ENCODE data around the gene SETBP1.

The SETBP1 gene

GRCh38 chr18:45104049-45104395, 423.3 kb downstream of the SETBP1 start:
- H3K9ac ChIP-seq (ENCODE audit: low read length): no peak overlapping the region

GRCh38 chr18:45106331-45106774, 425.7 kb downstream of the SETBP1 start:
- Histone ChIP-seq H3K9me3 (ENCODE audit: control insufficient read depth, insufficient read depth, low read depth, low read length) (no peaks in the 10 kb centered on the region), H3K4me3 (ENCODE audit: low read depth, low read length) (no peak overlapping the region), H3K9ac (ENCODE audit: low read length) (no peak overlapping the region), H3K27me3 (ENCODE audit: control insufficient read depth, insufficient read depth, low read length) (no peaks in the 10 kb centered on the region), H3K4me1 (ENCODE audit: control insufficient read depth, insufficient read depth, low read length) (no peaks in the 10 kb centered on the region), H3K36me3 (ENCODE audit: control insufficient read depth, insufficient read depth, low read length) (no peaks in the 10 kb centered on the region), H3K27ac (ENCODE audit: low read depth, low read length) (no peak overlapping the region)

More at GRCh38 chr18:45104049-45104395, 423.3 kb downstream of the SETBP1 start:
- H3K9me3 ChIP-seq (ENCODE audit: control insufficient read depth, insufficient read depth, low read depth, low read length): no peaks in the 10 kb centered on the region
- no peaks in the 10 kb centered on the region for H3K27me3 ChIP-seq (ENCODE audit: control insufficient read depth, insufficient read depth, low read length)
- H3K4me1 ChIP-seq (ENCODE audit: control insufficient read depth, insufficient read depth, low read length): no peaks in the 10 kb centered on the region
- no peak overlapping the region for H3K4me3 ChIP-seq (ENCODE audit: low read depth, low read length)
- no peak overlapping the region for H3K27ac ChIP-seq (ENCODE audit: low read depth, low read length)
- H3K36me3 ChIP-seq (ENCODE audit: control insufficient read depth, insufficient read depth, low read length): no peaks in the 10 kb centered on the region

DNA sequence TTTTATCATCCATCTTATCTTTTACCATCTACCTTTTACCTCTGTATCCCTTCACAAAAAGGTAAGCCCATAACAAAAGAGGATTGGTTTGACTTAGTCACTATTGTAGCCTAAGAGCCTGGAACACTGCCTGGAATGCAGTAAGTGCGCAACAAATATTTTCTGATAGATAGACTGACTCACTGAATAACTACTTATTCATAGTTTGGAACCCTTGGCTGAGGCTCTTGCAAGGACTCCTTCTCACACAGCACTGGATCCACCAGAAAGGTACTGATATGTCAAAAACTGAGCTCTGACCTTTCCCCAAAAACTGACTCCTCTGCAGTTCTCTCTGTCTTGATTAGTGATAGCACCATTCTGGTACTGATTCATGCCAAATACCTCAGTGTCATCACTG, 426.7 kb downstream of the SETBP1 start:
- H3K9me3 ChIP-seq (ENCODE audit: control insufficient read depth, insufficient read depth, low read depth, low read length): no peaks in the 10 kb centered on the region
- H3K27ac ChIP-seq (ENCODE audit: low read depth, low read length): no peak overlapping the region
- no peaks in the 10 kb centered on the region for H3K36me3 ChIP-seq (ENCODE audit: control insufficient read depth, insufficient read depth, low read length)
- no peak overlapping the region for H3K9ac ChIP-seq (ENCODE audit: low read length)
- no peaks in the 10 kb centered on the region for H3K27me3 ChIP-seq (ENCODE audit: control insufficient read depth, insufficient read depth, low read length)
- no peaks in the 10 kb centered on the region for H3K4me1 ChIP-seq (ENCODE audit: control insufficient read depth, insufficient read depth, low read length)
- H3K4me3 ChIP-seq (ENCODE audit: low read depth, low read length): no peak overlapping the region

DNA sequence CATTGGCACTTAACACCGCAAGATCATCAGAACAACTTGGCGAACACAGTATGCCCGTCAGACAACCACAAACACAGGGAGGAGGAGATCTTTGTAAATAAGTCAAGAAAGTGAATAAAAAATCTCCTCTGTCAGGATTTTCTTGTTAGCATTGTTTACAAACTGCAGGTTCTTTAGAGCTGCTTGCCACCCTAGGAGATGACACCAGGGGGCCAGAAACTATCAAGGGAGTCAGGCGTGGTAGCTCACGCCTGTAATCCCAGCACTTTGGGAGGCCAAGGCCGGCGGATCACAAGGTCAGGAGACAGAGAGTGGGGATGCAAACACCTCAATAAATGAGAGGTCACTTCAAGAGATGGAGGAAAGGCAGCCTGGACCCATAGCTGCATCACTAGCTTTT, 428.1 kb downstream of the SETBP1 start:
- no peak overlapping the region for H3K4me3 ChIP-seq (ENCODE audit: low read depth, low read length)
- H3K9ac ChIP-seq (ENCODE audit: low read length): no peak overlapping the region
- H3K4me1 ChIP-seq (ENCODE audit: control insufficient read depth, insufficient read depth, low read length): no peaks in the 10 kb centered on the region
- no peak overlapping the region for H3K27ac ChIP-seq (ENCODE audit: low read depth, low read length)
- H3K9me3 ChIP-seq (ENCODE audit: control insufficient read depth, insufficient read depth, low read depth, low read length): no peaks in the 10 kb centered on the region
- no peaks in the 10 kb centered on the region for H3K27me3 ChIP-seq (ENCODE audit: control insufficient read depth, insufficient read depth, low read length)
- no peaks in the 10 kb centered on the region for H3K36me3 ChIP-seq (ENCODE audit: control insufficient read depth, insufficient read depth, low read length)

DNA sequence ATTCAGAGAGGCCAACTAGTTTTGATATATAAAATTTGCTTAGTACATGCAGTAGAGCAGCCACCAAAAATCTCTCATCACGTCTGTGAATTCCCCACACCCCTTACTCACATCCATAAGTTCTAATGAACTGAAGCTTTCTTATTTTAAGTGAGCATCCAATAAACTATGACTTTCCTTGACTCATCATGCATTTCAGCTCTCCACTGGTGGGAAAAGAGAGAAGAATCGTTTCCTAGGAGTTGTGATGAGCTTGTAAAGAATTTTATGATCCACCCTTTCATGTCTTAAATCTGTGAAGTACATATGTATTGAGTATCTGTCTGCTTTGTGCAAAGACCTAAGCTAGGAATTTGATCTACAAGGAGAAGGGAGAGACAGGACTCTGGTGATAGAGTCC, 428.6 kb downstream of the SETBP1 start:
- H3K27me3 ChIP-seq (ENCODE audit: control insufficient read depth, insufficient read depth, low read length): no peaks in the 10 kb centered on the region
- H3K9me3 ChIP-seq (ENCODE audit: control insufficient read depth, insufficient read depth, low read depth, low read length): no peaks in the 10 kb centered on the region
- H3K27ac ChIP-seq (ENCODE audit: low read depth, low read length): no peak overlapping the region
- no peaks in the 10 kb centered on the region for H3K4me1 ChIP-seq (ENCODE audit: control insufficient read depth, insufficient read depth, low read length)
- no peak overlapping the region for H3K9ac ChIP-seq (ENCODE audit: low read length)
- H3K36me3 ChIP-seq (ENCODE audit: control insufficient read depth, insufficient read depth, low read length): no peaks in the 10 kb centered on the region
- no peak overlapping the region for H3K4me3 ChIP-seq (ENCODE audit: low read depth, low read length)

GRCh38 chr18:45109706-45110105, 429.0 kb downstream of the SETBP1 start:
- no peak overlapping the region for H3K4me3 ChIP-seq (ENCODE audit: low read depth, low read length)
- no peaks in the 10 kb centered on the region for H3K4me1 ChIP-seq (ENCODE audit: control insufficient read depth, insufficient read depth, low read length)
- H3K9ac ChIP-seq (ENCODE audit: low read length): no peak overlapping the region
- H3K9me3 ChIP-seq (ENCODE audit: control insufficient read depth, insufficient read depth, low read depth, low read length): no peaks in the 10 kb centered on the region
- no peaks in the 10 kb centered on the region for H3K27me3 ChIP-seq (ENCODE audit: control insufficient read depth, insufficient read depth, low read length)
- no peaks in the 10 kb centered on the region for H3K36me3 ChIP-seq (ENCODE audit: control insufficient read depth, insufficient read depth, low read length)
- H3K27ac ChIP-seq (ENCODE audit: low read depth, low read length): no peak overlapping the region

GRCh38 chr18:45110577-45111501, 430.2 kb downstream of the SETBP1 start:
- H3K4me1 ChIP-seq (ENCODE audit: control insufficient read depth, insufficient read depth, low read length): no peaks in the 10 kb centered on the region
- no peaks in the 10 kb centered on the region for H3K9me3 ChIP-seq (ENCODE audit: control insufficient read depth, insufficient read depth, low read depth, low read length)
- H3K27me3 ChIP-seq (ENCODE audit: control insufficient read depth, insufficient read depth, low read length): no peaks in the 10 kb centered on the region
- no peak overlapping the region for H3K9ac ChIP-seq (ENCODE audit: low read length)
- H3K4me3 ChIP-seq (ENCODE audit: low read depth, low read length): no peak overlapping the region
- no peaks in the 10 kb centered on the region for H3K36me3 ChIP-seq (ENCODE audit: control insufficient read depth, insufficient read depth, low read length)
- H3K27ac ChIP-seq (ENCODE audit: low read depth, low read length): no peak overlapping the region

DNA sequence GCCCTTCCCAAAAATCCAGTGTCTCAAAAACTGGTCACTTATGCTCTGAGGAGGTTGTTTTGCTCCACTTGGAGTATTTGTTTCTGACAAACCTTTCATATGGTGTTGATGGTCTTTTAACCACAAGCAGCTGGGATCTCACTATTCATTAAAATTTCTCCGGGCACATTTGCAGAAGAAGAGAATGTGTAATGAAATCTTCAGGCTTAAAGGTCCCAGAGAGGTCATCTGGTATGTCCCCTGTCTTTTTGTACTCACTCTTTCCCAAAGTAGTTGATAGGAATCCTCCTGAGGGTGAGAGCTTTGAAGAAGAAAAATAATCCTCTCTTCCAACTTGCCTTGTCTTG, 430.8 kb downstream of the SETBP1 start:
- Histone ChIP-seq H3K36me3 (ENCODE audit: control insufficient read depth, insufficient read depth, low read length) (no peaks in the 10 kb centered on the region), H3K27ac (ENCODE audit: low read depth, low read length) (no peak overlapping the region), H3K4me3 (ENCODE audit: low read depth, low read length) (no peak overlapping the region), H3K4me1 (ENCODE audit: control insufficient read depth, insufficient read depth, low read length) (no peaks in the 10 kb centered on the region), H3K9ac (ENCODE audit: low read length) (no peak overlapping the region), H3K27me3 (ENCODE audit: control insufficient read depth, insufficient read depth, low read length) (no peaks in the 10 kb centered on the region), H3K9me3 (ENCODE audit: control insufficient read depth, insufficient read depth, low read depth, low read length) (no peaks in the 10 kb centered on the region)

GRCh38 chr18:45112682-45113081, 432.0 kb downstream of the SETBP1 start:
- no peaks in the 10 kb centered on the region for H3K36me3 ChIP-seq (ENCODE audit: control insufficient read depth, insufficient read depth, low read length)
- H3K4me1 ChIP-seq (ENCODE audit: control insufficient read depth, insufficient read depth, low read length): no peaks in the 10 kb centered on the region
- H3K27ac ChIP-seq (ENCODE audit: low read depth, low read length): no peak overlapping the region
- no peak overlapping the region for H3K4me3 ChIP-seq (ENCODE audit: low read depth, low read length)
- no peaks in the 10 kb centered on the region for H3K9me3 ChIP-seq (ENCODE audit: control insufficient read depth, insufficient read depth, low read depth, low read length)
- H3K27me3 ChIP-seq (ENCODE audit: control insufficient read depth, insufficient read depth, low read length): no peaks in the 10 kb centered on the region
- H3K9ac ChIP-seq (ENCODE audit: low read length): no peak overlapping the region

- H3K27me3 ChIP-seq (ENCODE audit: control insufficient read depth, insufficient read depth, low read length): no peaks in the 10 kb centered on the region
- H3K4me1 ChIP-seq (ENCODE audit: control insufficient read depth, insufficient read depth, low read length): no peaks in the 10 kb centered on the region
- H3K27ac ChIP-seq (ENCODE audit: low read depth, low read length): no peak overlapping the region
- H3K4me3 ChIP-seq (ENCODE audit: low read depth, low read length): no peak overlapping the region
- H3K9me3 ChIP-seq (ENCODE audit: control insufficient read depth, insufficient read depth, low read depth, low read length): no peaks in the 10 kb centered on the region
- H3K9ac ChIP-seq (ENCODE audit: low read length): no peak overlapping the region
- no peaks in the 10 kb centered on the region for H3K36me3 ChIP-seq (ENCODE audit: control insufficient read depth, insufficient read depth, low read length)
Measured at GRCh38 chr18:45116116-45116515, 435.4 kb downstream of the SETBP1 start.

Measured in HUES6 (cell line).